C4-2B (cell line): ENCODE data around the gene SIN3B.

Experiments
- CTCF ChIP-seq: fragments of 450-650 bp; conservative IDR thresholded peaks from 2 replicates; pipeline ENCODE4 v1.5.1; 2017; ENCODE audit warnings: mild to moderate bottlenecking
- ZFX ChIP-seq: fragments of 450-650 bp; IDR thresholded peaks from 2 replicates; pipeline ENCODE4 v1.6.1; 2017

- no peak for TF ChIP-seq CTCF
- TF ChIP-seq ZFX = no peak
Observed at GRCh38 chr19:16782719-16783118, 46.5 kb upstream of the SIN3B start.
